Fibroblast of peridontal ligament (primary cell): ENCODE results near the gene ARHGAP31.
"Not testable (repeated sequence)": the region's sequence is repeated elsewhere in the genome, so short reads cannot be mapped to it uniquely, and the experiment has no call there.

ENCODE experiments used
- DNase-seq: peaks from one replicate; pipeline ENCODE4 v3.0.0-alpha.2; 2010; ENCODE audit errors: extremely low read depth

ARHGAP31 gene

GRCh38 chr3:119350114-119350513 lies 55.9 kb downstream of the ARHGAP31 start:
- no peak for DNase-seq

GRCh38 chr3:119351581-119351980 lies 57.4 kb downstream of the ARHGAP31 start:
- DNase-seq, result no peak

- DNase-seq, result no peak
Observed at GRCh38 chr3:119352034-119352609, 57.9 kb downstream of the ARHGAP31 start.

- peak; percentile 89 for DNase-seq
Observed at GRCh38 chr3:119352863-119353527, 58.8 kb downstream of the ARHGAP31 start.

- DNase-seq, result not testable (repeated sequence)
Observed at GRCh38 chr3:119355608-119356007, 61.4 kb downstream of the ARHGAP31 start.

- DNase-seq, result peak; percentile 32
Observed at GRCh38 chr3:119356646-119357045, 62.5 kb downstream of the ARHGAP31 start.

- no peak for DNase-seq
Observed at GRCh38 chr3:119357190-119357589, 63.0 kb downstream of the ARHGAP31 start.

GRCh38 chr3:119359476-119360326 lies 65.5 kb downstream of the ARHGAP31 start:
- DNase-seq, result no peak

- no peak for DNase-seq
Observed at GRCh38 chr3:119360736-119361462, 66.7 kb downstream of the ARHGAP31 start.

- DNase-seq, result no peak
Observed at GRCh38 chr3:119362010-119362409, 67.8 kb downstream of the ARHGAP31 start.

- no peak for DNase-seq
Observed at GRCh38 chr3:119362940-119363725, 69.0 kb downstream of the ARHGAP31 start.

- DNase-seq, result no peak
Observed at GRCh38 chr3:119364401-119364800, 70.2 kb downstream of the ARHGAP31 start.

GRCh38 chr3:119365418-119365817 lies 71.2 kb downstream of the ARHGAP31 start:
- no peak for DNase-seq

GRCh38 chr3:119367000-119367399 lies 72.8 kb downstream of the ARHGAP31 start:
- DNase-seq, result no peak

GRCh38 chr3:119368298-119368697 lies 74.1 kb downstream of the ARHGAP31 start:
- peak; percentile 82 for DNase-seq

- DNase-seq, result not testable (repeated sequence)
Observed at GRCh38 chr3:119371786-119372185, 77.6 kb downstream of the ARHGAP31 start.

GRCh38 chr3:119375106-119375505 lies 80.9 kb downstream of the ARHGAP31 start:
- no peak for DNase-seq

GRCh38 chr3:119375510-119375909 lies 81.3 kb downstream of the ARHGAP31 start:
- DNase-seq, result no peak

- peak; percentile 30 for DNase-seq
Observed at GRCh38 chr3:119376758-119377157, 82.6 kb downstream of the ARHGAP31 start.

- no peak for DNase-seq
Observed at GRCh38 chr3:119378259-119378803, 84.1 kb downstream of the ARHGAP31 start.

GRCh38 chr3:119380697-119381096 lies 86.5 kb downstream of the ARHGAP31 start:
- DNase-seq, result no peak
